Bronchial epithelial cell (primary cell): ENCODE measurements around the gene KIFC3. TPM values are rescaled to one million over a fixed set of nuclear protein-coding genes. Genes with fewer than 3 reads are reported as not detected.

Experiments
- DNase-seq: peaks from one replicate; pipeline ENCODE4 v3.0.0-alpha.2; 2010; ENCODE audit warnings: low read depth
- FAIRE-seq: peaks from 2 replicates; lab custom pipeline; 2011; peaks lifted over from hg19 to GRCh38; lab: Jason Lieb, UNC
- H3K27me3 ChIP-seq: 2 replicates; pipeline ENCODE4 v1.5.1; 2011; ENCODE audit warnings: low read length; ENCODE audit not compliant: control insufficient read depth, insufficient read depth
- H3K36me3 ChIP-seq: 2 replicates; pipeline ENCODE4 v1.5.1; 2011; ENCODE audit warnings: low read length; ENCODE audit not compliant: control insufficient read depth, insufficient read depth
- H3K4me3 ChIP-seq: 2 replicates; pipeline ENCODE4 v1.5.1; 2011; ENCODE audit warnings: mild to moderate bottlenecking, low read depth, low read length, control low read depth
- CTCF ChIP-seq: IDR thresholded peaks from 2 replicates; pipeline ENCODE4 v1.5.1; 2011; ENCODE audit warnings: mild to moderate bottlenecking, moderate library complexity, low read length, control low read depth, inconsistent platforms; ENCODE audit not compliant: insufficient read depth, severe bottlenecking
- total RNA-seq: library from RNA; depleted of rRNA; stranded (reverse); fragments of >200 nt; gene quantifications from 2 replicates; pipeline ENCODE4 v1.2.1, GENCODE V29; 2014

KIFC3 gene
- total RNA-seq, 1 donor from 2014 or later, result 34.8 TPM

- FAIRE-seq, result no peak
Observed at GRCh38 chr16:57761301-57761700, 41.0 kb downstream of the KIFC3 start.

GRCh38 chr16:57760357-57761160, 41.7 kb downstream of the KIFC3 start:
- H3K27me3 ChIP-seq, result no peaks in the 10 kb centered on the region
- FAIRE-seq (no peak), DNase-seq (no peak)
- TF ChIP-seq CTCF, result no peak
- no peak overlapping the region for H3K4me3 ChIP-seq
- H3K36me3 ChIP-seq, result peaks cover 26% of the 10 kb centered on the region

More at GRCh38 chr16:57761301-57761700, 41.0 kb downstream of the KIFC3 start:
- no peak for DNase-seq
- no peak overlapping the region for H3K4me3 ChIP-seq
- H3K36me3 ChIP-seq, result peaks cover 23% of the 10 kb centered on the region
- H3K27me3 ChIP-seq, result no peaks in the 10 kb centered on the region
- no peak for TF ChIP-seq CTCF

GRCh38 chr16:57759541-57760356, 42.5 kb downstream of the KIFC3 start:
- TF ChIP-seq CTCF, result no peak

GRCh38 chr16:57759131-57759530, 43.2 kb downstream of the KIFC3 start:
- TF ChIP-seq CTCF, result no peak
- no peak overlapping the region for H3K4me3 ChIP-seq
- no peak for FAIRE-seq
- H3K36me3 ChIP-seq, result peaks cover 27% of the 10 kb centered on the region
- no peak for DNase-seq
- no peaks in the 10 kb centered on the region for H3K27me3 ChIP-seq

More at GRCh38 chr16:57759541-57760356, 42.5 kb downstream of the KIFC3 start:
- no peaks in the 10 kb centered on the region for H3K27me3 ChIP-seq
- FAIRE-seq (no peak), DNase-seq (peak; percentile 50)
- H3K4me3 ChIP-seq, result no peak overlapping the region
- H3K36me3 ChIP-seq, result peaks cover 27% of the 10 kb centered on the region

- TF ChIP-seq CTCF, result no peak
- peaks cover 27% of the 10 kb centered on the region for H3K36me3 ChIP-seq
- H3K4me3 ChIP-seq, result no peak overlapping the region
- H3K27me3 ChIP-seq, result no peaks in the 10 kb centered on the region
- DNase-seq (no peak), FAIRE-seq (no peak)
Observed at GRCh38 chr16:57758331-57759117, 43.8 kb downstream of the KIFC3 start.
